NCI-H1092 (cell line): ENCODE measurements around the gene STAC3.

Experiments
- DNase-seq: peaks from one replicate; lab custom pipeline; 2025; lab: John Stamatoyannopoulos, UW

STAC3 gene

DNA sequence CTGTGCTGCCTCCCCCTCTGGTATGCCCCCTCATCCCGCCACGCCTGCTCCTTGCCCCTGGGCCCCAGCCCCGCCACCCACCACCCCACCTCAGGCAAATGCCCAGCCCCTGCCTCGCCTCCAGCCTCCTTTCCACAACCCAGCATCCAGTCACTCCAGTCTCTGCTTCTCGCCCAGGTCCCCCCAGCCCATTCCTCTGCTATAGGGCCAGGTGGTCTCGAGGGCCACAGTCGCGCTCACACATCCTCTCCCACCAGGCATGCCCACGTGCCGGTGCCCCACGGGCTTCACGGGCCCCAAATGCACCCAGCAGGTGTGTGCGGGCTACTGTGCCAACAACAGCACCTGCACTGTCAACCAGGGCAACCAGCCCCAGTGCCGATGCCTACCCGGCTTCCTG, 40.5 kb downstream of the STAC3 start:
- no peak for DNase-seq

DNA sequence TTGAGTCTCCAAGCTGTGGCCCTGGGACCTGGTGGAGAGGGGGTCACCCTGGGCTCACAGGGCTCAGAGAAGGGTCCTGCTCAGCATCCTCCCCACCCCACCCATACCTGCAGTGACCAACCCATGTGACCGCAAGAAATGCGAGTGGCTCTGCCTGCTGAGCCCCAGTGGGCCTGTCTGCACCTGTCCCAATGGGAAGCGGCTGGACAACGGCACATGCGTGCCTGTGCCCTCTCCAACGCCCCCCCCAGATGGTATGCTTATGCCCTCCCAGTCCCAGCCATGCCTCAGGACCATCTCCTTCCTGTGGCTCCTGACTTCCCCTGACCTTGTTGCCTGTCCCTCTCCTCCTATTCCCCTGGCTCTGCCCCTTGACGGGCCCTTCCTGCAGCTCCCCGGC, 41.1 kb downstream of the STAC3 start:
- DNase-seq = no peak

DNA sequence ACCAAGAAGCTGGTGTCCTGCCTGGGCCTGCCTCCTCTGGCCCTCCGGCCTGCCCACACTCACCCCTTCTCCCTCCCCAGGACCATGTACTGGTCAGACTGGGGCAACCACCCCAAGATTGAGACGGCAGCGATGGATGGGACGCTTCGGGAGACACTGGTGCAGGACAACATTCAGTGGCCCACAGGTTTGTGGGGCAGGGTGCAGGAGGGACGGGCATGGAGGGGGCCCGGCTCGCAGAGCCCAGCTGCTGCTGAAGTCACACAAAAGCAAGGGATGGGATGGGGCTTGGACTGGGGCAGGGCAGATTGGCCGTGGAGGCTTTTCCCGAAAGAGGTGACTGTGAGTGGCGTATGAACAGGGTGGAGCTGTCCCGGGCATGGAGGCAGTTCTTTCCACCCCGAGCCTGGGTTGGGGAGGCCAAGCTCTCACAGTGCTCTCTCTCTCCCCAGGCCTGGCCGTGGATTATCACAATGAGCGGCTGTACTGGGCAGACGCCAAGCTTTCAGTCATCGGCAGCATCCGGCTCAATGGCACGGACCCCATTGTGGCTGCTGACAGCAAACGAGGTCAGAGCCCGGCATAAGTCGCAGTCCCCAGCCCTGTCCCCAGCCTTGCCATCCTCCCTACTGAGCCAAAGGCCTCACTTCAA, 42.2 kb downstream of the STAC3 start:
- no peak for DNase-seq

DNA sequence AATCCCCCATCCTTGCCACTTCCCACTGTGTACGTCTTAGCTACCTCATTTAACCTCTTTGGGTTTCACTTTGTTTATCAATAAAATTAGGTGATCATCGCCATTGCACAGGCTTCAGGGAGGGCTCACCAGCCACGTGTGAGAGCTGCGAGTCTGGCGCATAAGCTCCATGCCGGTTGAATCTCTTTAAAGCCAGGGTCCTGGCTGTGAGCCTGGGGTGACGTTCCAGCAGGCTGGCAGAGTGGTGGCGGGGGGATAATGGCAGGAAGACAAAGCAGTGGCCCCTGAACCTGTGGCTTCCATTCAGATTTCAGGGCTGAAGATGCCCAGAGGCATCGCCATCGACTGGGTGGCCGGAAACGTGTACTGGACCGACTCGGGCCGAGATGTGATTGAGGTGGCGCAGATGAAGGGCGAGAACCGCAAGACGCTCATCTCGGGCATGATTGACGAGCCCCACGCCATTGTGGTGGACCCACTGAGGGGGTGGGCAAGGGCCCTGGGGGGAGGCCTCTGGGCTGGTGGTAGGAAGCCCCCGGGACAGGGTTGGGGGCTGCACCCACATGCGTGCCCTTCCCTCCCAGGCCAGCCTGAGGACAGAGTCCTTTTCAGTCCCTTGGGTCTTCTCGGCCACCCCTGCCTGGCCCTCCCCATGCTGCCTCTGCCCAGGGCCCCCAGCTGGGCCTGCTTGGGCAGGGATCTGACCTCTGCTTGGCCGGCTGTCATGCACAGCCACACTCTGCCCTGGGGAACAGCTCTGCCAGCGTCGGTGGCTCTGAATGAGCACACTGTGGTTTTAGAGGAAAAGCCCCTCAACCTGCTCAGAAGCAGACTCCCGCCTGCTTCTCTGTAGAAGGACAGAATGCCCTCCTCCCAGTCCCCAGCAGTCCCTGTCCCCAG, 43.0 kb downstream of the STAC3 start:
- no peak for DNase-seq

DNA sequence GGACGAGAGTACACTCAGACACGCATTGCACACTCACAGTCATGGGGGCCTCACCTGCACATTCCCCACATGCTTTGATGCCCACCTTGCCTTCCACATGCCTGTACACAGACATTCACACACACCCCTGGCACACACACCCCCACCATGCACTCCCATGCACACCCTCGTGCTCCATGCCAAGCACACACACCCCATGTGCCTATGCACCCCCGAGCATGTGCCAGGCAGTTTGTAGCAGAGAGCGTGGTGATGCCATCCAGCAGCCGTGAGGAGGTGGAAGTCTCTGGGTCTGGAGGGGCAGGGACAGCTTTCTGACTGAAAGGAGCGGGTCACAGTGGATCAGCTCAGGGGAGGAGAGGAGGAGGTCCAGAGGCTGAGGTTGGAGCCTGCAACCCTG, 45.1 kb downstream of the STAC3 start:
- no peak for DNase-seq

DNA sequence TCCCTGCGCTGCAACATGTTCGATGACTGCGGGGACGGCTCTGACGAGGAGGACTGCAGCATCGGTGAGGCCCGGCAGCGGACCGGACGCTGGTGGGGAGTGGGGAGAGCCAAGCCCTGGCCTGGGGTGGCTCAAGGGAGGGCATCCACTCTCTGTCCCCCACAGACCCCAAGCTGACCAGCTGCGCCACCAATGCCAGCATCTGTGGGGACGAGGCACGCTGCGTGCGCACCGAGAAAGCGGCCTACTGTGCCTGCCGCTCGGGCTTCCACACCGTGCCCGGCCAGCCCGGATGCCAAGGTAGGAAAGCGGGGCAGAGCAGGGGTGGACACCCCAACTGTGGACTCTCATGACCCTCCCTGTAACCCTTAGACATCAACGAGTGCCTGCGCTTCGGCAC, 45.8 kb downstream of the STAC3 start:
- no peak for DNase-seq

DNA sequence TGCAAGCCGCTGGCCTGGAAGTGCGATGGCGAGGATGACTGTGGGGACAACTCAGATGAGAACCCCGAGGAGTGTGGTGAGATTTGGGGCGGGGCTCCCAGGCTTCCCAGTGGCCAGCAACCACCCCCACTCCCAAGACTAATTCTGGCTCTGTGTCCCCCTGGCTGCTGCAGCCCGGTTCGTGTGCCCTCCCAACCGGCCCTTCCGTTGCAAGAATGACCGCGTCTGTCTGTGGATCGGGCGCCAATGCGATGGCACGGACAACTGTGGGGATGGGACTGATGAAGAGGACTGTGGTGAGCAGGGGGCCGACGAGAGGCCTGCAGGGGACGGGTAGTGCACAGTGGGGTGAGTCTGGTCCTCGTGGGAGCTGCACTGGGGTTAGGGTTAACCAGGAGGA, 46.5 kb downstream of the STAC3 start:
- DNase-seq = no peak

DNA sequence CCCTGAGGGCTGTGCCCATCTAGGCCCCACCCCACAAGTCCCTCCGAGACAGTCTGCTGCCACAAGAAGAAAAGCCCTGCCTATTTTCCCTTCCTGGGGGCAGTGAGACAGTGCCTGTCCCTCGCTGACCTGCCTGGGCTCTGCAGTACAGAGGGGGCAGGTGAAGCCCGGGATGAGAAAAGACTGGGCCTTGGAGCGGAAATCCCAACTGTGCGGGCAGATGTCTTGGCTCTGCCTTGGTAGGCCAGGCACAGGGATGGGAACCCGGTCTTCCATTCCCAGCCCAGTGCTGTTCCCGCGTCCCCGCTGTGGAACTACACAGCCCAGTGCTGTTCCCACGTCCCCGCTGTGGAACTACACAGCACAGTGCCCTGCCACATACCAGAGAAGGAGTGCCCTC, 47.2 kb downstream of the STAC3 start:
- DNase-seq = no peak

DNA sequence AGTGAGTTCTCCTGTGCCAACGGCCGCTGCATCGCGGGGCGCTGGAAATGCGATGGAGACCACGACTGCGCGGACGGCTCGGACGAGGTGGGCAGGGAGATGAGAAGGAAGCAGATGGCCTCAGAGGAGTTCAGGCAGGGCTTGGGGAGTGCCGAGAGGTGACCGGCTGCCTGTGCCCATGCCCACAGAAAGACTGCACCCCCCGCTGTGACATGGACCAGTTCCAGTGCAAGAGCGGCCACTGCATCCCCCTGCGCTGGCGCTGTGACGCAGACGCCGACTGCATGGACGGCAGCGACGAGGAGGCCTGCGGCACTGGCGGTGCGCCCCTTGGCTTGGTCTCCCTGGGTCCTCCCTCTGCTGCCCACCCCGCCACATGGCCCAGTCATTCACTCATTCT, 47.8 kb downstream of the STAC3 start:
- DNase-seq = no peak

DNA sequence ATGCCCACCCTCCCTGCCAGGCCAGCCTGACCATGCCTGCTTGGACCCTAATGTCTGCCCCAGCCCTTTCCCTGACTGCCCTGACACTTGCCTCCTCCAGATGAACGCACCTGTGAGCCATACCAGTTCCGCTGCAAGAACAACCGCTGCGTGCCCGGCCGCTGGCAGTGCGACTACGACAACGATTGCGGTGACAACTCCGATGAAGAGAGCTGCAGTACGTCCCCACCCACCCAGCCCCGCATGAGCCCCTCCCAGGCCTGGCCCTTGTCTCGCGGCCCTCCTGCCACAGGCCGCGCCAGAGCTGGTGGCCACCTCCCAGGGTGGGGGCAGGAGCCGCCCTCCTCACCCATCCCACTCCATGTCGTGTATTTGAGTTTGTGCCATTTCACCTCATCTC, 48.7 kb downstream of the STAC3 start:
- no peak for DNase-seq

DNA sequence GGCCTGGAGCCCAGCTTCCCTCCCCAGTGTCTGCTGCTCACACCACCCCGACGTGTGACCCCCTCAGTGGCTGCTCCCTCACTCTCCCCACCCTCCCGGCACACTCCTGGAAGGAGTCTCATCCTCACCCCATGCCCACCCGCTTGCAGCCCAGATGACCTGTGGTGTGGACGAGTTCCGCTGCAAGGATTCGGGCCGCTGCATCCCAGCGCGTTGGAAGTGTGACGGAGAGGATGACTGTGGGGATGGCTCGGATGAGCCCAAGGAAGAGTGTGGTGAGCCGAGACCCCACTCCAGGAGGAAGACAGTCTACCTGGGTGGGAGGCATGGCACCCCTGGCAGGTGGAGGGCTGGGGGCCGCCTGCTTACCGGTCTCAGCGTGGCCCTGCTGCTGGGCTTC, 49.4 kb downstream of the STAC3 start:
- no peak for DNase-seq

DNA sequence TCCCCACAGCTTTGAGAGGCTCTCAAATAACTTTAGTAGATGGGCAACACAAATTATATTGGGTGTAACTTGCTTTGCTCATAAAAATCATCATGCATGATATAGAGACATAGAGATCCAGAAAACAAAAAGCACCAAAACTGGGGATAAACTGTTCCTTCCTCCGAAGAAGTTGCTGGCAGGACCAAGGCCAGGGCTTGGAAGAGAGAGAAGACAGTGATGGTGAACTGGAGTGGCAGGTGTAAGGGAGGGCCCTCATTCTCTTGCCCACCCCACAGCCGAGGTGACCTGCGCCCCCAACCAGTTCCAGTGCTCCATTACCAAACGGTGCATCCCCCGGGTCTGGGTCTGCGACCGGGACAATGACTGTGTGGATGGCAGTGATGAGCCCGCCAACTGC, 49.8 kb downstream of the STAC3 start:
- no peak for DNase-seq

DNA sequence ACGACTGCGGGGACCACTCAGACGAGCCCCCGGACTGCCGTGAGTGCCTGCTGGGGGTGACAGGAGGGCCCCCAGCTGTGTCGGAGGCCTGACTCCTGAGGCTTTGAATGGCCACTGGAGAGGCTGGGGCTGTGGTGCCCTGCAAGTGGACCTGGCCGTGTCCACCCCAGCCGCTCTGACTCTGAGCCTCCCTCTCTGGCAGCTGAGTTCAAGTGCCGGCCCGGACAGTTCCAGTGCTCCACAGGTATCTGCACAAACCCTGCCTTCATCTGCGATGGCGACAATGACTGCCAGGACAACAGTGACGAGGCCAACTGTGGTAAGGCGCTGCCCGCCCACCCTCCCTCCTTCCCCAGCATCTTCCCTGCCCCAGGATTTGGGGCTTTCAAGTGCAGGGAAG, 50.5 kb downstream of the STAC3 start:
- no peak for DNase-seq

DNA sequence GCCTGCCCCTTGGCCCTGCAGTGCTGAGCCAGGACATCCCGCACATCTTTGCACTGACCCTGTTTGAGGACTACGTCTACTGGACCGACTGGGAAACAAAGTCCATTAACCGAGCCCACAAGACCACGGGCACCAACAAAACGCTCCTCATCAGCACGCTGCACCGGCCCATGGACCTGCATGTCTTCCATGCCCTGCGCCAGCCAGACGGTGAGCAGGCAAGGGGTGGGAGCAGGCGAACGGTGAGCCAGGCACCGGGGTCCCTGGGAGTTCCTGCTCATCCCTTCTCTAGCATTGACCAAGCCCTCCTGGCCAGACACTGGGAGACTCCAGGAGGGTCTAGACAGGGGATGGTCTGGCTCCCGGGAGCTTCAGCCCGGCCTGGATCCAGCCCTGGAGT, 51.8 kb downstream of the STAC3 start:
- DNase-seq = no peak

DNA sequence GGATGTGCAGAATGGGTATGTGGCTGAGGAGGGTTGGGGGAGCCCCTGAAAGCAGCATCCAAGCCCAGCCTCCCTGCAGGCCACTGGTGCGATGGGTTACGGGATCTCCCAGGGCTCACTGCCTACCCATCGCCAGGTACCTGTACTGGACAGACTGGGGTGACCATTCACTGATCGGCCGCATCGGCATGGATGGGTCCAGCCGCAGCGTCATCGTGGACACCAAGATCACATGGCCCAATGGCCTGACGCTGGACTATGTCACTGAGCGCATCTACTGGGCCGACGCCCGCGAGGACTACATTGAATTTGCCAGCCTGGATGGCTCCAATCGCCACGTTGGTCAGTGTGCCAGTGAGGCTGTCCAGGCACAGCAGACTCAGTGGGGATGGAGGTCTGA, 52.7 kb downstream of the STAC3 start:
- no peak for DNase-seq

DNA sequence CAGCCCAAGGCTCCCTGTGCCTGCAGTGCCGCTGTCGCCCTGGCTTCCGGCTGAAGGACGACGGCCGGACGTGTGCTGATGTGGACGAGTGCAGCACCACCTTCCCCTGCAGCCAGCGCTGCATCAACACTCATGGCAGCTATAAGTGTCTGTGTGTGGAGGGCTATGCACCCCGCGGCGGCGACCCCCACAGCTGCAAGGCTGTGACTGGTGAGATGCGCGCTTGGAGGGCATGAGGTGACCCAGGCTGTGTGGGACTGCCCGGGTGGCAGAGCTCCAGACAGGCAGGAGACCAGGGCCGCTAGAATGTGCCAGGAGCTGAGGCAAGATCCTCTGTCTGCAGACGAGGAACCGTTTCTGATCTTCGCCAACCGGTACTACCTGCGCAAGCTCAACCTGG, 54.0 kb downstream of the STAC3 start:
- no peak for DNase-seq

DNA sequence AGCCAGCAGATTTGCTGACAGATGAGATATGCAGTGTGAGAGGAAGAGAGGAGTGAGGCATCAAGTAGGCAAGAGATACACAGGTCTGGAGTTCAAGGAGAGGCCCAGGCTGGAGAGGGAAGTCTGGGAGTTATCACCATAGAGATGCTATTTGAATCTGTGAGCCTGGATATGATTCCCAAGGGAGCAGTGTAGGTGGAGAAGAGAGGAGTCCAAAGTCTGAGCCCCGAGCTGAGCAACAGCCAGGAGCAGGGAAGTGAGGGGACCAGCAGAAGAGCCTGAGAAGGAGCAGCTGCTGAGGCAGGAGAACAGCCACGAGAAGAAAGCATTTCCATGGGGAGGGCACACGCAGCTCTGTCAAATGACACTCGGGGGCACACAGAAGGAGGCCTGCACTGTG, 54.5 kb downstream of the STAC3 start:
- DNase-seq = no peak

DNA sequence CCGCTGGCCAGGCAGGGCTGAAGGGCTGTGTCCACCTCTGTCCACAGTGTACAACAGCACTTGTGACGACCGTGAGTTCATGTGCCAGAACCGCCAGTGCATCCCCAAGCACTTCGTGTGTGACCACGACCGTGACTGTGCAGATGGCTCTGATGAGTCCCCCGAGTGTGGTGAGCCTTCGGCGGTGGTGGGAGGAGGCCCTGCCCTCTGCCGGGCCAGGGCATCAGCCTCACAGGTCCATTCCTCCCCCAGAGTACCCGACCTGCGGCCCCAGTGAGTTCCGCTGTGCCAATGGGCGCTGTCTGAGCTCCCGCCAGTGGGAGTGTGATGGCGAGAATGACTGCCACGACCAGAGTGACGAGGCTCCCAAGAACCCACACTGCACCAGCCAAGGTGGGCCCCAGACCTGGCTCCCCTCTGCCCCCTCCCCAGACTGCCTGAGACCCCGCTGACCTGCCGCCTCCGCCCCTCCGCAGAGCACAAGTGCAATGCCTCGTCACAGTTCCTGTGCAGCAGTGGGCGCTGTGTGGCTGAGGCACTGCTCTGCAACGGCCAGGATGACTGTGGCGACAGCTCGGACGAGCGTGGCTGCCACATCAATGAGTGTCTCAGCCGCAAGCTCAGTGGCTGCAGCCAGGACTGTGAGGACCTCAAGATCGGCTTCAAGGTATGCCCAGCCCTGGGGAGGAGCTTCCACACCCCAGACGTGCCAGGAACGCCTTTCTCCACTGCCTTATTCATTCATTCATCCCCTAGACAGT, 55.2 kb downstream of the STAC3 start:
- no peak for DNase-seq

DNA sequence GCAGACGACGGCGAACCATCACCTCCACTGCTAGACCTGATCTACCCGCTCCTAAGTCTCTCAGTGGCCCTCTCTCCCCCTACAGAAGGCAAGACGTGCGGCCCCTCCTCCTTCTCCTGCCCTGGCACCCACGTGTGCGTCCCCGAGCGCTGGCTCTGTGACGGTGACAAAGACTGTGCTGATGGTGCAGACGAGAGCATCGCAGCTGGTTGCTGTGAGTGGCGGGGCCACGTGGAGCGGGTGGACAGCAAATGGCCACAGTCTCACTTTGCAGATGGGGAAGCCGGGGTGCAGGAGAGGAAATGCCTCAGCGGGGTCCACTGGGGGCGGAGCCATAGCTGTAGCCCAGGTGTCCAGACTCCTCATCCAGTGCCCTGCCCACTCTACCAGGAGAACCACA, 55.8 kb downstream of the STAC3 start:
- no peak for DNase-seq

DNA sequence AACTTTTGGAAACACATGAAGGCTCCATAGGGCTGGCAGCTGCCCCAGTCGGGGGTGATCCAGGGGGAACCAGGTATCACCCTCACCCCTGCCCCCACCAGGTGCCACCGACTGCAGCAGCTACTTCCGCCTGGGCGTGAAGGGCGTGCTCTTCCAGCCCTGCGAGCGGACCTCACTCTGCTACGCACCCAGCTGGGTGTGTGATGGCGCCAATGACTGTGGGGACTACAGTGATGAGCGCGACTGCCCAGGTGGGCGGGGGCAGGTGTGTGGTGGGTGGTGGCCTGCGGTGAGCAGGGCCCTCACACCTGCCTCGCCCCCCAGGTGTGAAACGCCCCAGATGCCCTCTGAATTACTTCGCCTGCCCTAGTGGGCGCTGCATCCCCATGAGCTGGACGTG, 56.7 kb downstream of the STAC3 start:
- no peak for DNase-seq

DNA sequence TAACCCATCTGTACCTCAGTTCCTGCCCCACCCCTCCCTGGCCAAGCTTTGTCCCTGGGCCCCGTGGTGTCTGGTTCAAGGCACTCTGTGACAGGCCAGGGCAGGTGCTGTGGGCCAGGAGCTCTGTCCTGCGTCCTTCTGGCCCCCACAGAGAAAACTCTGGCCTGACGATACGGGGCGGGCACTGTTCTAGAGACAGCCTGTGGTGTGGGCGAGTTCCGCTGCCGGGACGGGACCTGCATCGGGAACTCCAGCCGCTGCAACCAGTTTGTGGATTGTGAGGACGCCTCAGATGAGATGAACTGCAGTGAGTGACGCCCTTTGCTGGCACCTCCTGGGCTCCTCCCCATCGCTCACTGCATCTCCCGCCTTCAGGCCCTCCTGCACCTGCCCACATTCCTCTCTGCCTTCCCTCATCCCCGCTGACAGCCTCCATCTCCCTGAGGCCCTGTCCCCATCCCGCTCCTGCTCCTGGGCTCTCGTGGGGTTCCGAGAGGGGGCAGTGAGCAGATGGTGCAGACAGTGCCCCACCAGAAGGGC, 57.2 kb downstream of the STAC3 start:
- DNase-seq = no peak
